DOHH2 (cell line): ENCODE results near the gene PPCS.

Source experiments
- CTCF ChIP-seq: fragments of 200-600 bp; sonication (generic); IDR thresholded peaks from one replicate; pipeline ENCODE4 v1.5.1; 2014; ENCODE audit warnings: antibody characterized with exemption, mild to moderate bottlenecking, low read depth, low read length; ENCODE audit not compliant: poor library complexity, severe bottlenecking
- EZH2phosphoT487 ChIP-seq: fragments of 200-600 bp; sonication (generic); IDR thresholded peaks from 2 replicates; pipeline ENCODE4 v1.6.1; 2017; ENCODE audit warnings: borderline replicate concordance, mild to moderate bottlenecking, antibody characterized with exemption, low read length, moderate library complexity, mixed read lengths

DNA sequence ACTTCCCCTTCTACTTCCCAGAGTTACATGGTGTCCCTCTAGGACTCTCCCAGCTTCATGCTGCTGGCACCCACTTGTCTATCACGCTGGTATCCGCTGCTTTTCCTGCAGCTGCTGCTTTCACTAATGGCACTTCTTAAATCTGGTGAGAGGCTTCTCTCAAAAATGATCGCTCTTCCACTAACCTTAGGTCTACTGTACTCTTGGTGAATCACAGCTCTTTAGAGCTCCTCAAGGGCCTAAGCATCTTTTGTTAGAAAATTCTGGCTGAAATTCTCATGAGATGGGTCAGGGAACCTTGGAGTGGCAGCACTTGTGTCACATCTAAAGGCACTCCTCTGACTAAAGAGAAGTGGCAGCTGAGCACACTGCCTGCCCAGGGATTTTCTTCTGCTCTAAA lies 32.7 kb upstream of the PPCS start:
- TF ChIP-seq CTCF (no peak), EZH2phosphoT487 (no peak)
